ENCODE results near the gene ITGA2. TPM values are rescaled to one million over a fixed set of nuclear protein-coding genes. Genes with fewer than 3 reads are reported as not detected.
"Not testable (repeated sequence)": the region's sequence is repeated elsewhere in the genome, so short reads cannot be mapped to it uniquely, and the experiment has no call there.

The ITGA2 gene
- total RNA-seq, 1 donor from 2014 or later, result 18.4 TPM

DNA sequence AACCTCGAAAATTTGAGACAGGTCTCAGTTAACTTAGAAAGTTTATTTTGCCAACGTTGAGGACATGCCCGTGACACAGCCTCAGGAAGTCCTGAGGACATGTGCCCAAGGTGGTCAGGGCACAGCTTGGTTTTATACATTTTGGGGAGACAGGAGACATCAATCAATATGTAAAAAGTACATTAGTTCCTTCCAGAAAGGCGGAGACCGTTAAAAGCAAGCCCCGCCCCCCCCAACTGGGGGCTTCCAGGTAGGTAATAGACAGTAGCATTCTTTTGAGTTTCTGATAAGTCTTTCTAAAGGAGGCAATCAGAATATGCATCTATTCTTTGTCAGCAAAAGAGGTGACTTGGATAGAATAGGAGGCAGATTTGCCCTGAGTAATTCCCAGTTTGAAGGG lies 121.0 kb downstream of the ITGA2 start:
- Histone ChIP-seq H3K4me3 (peak overlapping the region; percentile 58 to 83), H3K36me3 (no peaks in the 10 kb centered on the region), H3K9me3 (no peaks in the 10 kb centered on the region), H3K27ac (peak overlapping the region; percentile 75), H3K4me1 (peaks cover 16% of the 10 kb centered on the region), H3K27me3 (no peaks in the 10 kb centered on the region)
- no peak for DNase-seq (ENCODE audit: extremely low spot score in 2 of 2)
- intact Hi-C loops (cut with DNase I), result no loop called here
- no peak for TF ChIP-seq POLR2A (IDR thresholded peaks at IDR 0.05)
- no peak for TF ChIP-seq POLR2AphosphoS5 (IDR thresholded peaks at IDR 0.05; ENCODE audit: insufficient read depth in 1 of 2, low read depth in 1 of 2)
- TF ChIP-seq, protein P1, sequence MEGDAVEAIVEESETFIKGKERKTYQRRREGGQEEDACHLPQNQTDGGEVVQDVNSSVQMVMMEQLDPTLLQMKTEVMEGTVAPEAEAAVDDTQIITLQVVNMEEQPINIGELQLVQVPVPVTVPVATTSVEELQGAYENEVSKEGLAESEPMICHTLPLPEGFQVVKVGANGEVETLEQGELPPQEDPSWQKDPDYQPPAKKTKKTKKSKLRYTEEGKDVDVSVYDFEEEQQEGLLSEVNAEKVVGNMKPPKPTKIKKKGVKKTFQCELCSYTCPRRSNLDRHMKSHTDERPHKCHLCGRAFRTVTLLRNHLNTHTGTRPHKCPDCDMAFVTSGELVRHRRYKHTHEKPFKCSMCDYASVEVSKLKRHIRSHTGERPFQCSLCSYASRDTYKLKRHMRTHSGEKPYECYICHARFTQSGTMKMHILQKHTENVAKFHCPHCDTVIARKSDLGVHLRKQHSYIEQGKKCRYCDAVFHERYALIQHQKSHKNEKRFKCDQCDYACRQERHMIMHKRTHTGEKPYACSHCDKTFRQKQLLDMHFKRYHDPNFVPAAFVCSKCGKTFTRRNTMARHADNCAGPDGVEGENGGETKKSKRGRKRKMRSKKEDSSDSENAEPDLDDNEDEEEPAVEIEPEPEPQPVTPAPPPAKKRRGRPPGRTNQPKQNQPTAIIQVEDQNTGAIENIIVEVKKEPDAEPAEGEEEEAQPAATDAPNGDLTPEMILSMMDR (IDR thresholded peaks at IDR 0.05), result no peak

DNA sequence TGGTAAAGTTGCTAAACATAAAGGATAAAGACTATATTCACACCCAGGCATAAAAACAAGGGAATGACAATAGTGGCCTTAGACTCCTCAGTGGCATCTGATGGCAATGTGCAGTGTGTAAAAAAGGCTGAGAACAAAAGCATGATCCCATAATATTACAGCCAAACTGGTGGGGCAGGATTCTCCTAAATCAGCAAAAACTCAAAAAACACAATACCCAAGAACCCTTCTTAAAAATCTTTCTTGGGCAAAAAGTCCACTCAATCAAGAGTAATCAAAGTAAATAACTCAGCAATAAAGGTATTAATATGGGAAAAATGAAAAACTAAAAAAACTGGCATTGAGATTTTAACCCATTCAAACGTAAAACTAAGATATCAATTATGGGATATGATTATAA lies 122.0 kb downstream of the ITGA2 start:
- TF ChIP-seq, protein P1 (IDR thresholded peaks at IDR 0.05), result no peak
- TF ChIP-seq POLR2A (IDR thresholded peaks at IDR 0.05), result no peak
- no peak for TF ChIP-seq POLR2AphosphoS5 (IDR thresholded peaks at IDR 0.05; ENCODE audit: insufficient read depth in 1 of 2, low read depth in 1 of 2)
- Histone ChIP-seq H3K27ac (no peak overlapping the region), H3K27me3 (no peaks in the 10 kb centered on the region), H3K36me3 (no peaks in the 10 kb centered on the region), H3K4me1 (peaks cover 16% of the 10 kb centered on the region), H3K4me3 (no peak overlapping the region), H3K9me3 (no peaks in the 10 kb centered on the region)
- no peak for DNase-seq (ENCODE audit: extremely low spot score in 2 of 2)
- intact Hi-C loops (cut with DNase I), result no loop called here

DNA sequence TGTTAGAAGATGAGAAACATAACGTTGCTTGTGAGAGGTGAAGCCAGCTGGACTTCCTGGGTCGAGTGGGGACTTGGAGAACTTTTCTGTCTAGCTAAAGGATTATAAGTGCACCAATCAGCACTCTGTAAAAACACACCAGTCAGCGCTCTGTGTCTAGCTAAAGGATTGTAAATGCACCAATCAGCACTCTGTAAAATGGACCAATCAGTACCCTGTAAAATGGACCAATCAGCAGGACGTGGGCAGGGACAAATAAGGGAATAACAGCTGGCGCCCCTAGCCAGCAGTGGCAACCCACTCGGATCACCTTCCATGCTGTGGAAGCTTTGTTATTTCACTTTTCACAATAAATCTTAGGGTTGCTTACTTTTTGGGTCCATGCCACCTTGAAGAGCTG lies 123.2 kb downstream of the ITGA2 start:
- intact Hi-C loops (cut with DNase I); H3K27ac ChIP-seq; DNase-seq (ENCODE audit: extremely low spot score in 2 of 2): not testable (repeated sequence)

DNA sequence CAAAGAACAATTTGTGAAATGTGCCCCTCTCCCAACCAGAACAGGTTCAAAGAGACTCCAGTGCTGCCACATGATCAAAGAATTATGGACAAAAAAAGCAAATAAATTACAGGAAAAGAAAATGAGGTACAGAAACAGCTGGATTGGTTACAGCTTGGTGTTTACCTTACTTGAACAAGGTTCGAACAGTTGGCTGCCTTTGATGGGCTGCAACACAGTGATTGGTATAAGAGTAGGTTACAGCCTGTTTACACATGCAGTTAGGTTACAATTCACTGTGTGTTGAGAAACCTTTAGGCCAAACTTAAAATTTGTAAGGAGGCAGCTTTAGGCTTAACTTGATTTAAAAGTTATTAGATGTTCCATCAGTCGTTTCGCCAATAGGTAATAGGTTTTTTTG lies 123.8 kb downstream of the ITGA2 start:
- TF ChIP-seq, protein P1 (IDR thresholded peaks at IDR 0.05), result no peak
- no peak for TF ChIP-seq POLR2A (IDR thresholded peaks at IDR 0.05)
- no peak for TF ChIP-seq POLR2AphosphoS5 (IDR thresholded peaks at IDR 0.05; ENCODE audit: insufficient read depth in 1 of 2, low read depth in 1 of 2)
- H3K9me3 ChIP-seq, result no peaks in the 10 kb centered on the region
- peaks cover 10% of the 10 kb centered on the region for H3K4me1 ChIP-seq
- no peak overlapping the region for H3K4me3 ChIP-seq
- H3K27me3 ChIP-seq, result no peaks in the 10 kb centered on the region
- DNase-seq (ENCODE audit: extremely low spot score in 2 of 2), result no peak
- H3K36me3 ChIP-seq, result no peaks in the 10 kb centered on the region
- H3K27ac ChIP-seq, result no peak overlapping the region
- intact Hi-C loops (cut with DNase I), result no loop called here

More for the DNA sequence above, 123.2 kb downstream of the ITGA2 start:
- H3K36me3 ChIP-seq, H3K9me3 ChIP-seq, H3K27me3 ChIP-seq, H3K4me3 ChIP-seq: not testable (repeated sequence)
- H3K4me1 ChIP-seq, result peaks cover 16% of the 10 kb centered on the region

DNA sequence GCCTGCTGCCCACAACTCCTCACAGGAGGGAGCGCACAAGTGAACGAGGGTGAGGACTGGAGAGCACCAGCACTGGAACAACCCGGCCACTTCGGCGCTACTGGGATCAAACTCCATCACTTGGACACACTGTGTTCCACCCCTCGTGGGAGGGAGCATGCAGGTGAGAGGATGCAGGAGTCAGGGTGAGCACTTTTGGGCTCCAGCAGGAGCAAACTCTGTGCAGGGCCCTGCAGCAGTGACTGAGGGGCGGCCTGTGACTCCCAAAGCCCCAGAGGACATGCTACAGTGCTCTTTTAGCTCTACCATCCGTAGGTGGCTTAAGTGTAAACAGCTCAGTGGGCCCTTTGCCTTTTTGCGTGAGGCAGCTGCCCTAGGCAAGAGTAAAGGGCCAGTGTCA lies 124.8 kb downstream of the ITGA2 start:
- Histone ChIP-seq H3K27ac (no peak overlapping the region), H3K4me1 (no peaks in the 10 kb centered on the region), H3K36me3 (no peaks in the 10 kb centered on the region), H3K9me3 (no peaks in the 10 kb centered on the region), H3K4me3 (no peak overlapping the region), H3K27me3 (no peaks in the 10 kb centered on the region)
- no peak for TF ChIP-seq POLR2AphosphoS5 (IDR thresholded peaks at IDR 0.05; ENCODE audit: insufficient read depth in 1 of 2, low read depth in 1 of 2)
- intact Hi-C loops (cut with DNase I), result no loop called here
- no peak for DNase-seq (ENCODE audit: extremely low spot score in 2 of 2)

DNA sequence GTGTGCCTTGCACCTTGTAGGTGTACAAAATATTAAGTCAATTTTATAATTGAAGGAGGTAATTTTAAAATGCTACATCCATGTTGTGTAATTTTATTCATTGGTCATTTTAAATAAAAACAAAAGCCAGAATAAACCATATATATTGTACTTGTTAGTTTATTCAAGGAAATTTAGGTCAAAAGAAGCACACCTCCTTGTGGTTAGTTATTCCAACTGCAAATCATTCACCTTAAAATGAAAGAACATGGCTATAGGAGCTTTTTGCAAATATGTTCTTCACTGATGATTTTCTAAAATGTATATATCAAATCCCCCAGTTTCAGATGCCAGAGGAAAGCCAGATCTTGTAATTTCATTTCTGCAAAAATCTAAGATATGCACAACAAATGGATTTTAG lies 125.8 kb downstream of the ITGA2 start:
- TF ChIP-seq, protein P1 (IDR thresholded peaks at IDR 0.05), result no peak
- TF ChIP-seq POLR2AphosphoS5 (IDR thresholded peaks at IDR 0.05; ENCODE audit: insufficient read depth in 1 of 2, low read depth in 1 of 2) (no peak), POLR2A (IDR thresholded peaks at IDR 0.05) (no peak)
- Histone ChIP-seq H3K9me3 (no peaks in the 10 kb centered on the region), H3K36me3 (no peaks in the 10 kb centered on the region), H3K4me3 (no peak overlapping the region), H3K27me3 (no peaks in the 10 kb centered on the region), H3K4me1 (no peaks in the 10 kb centered on the region), H3K27ac (no peak overlapping the region)
- intact Hi-C loops (cut with DNase I), result no loop called here
- DNase-seq (ENCODE audit: extremely low spot score in 2 of 2), result no peak
